Breast epithelium (tissue), 4 donors: ENCODE measurements around the gene NDUFAF2. TPM values are rescaled to one million over a fixed set of nuclear protein-coding genes. Genes with fewer than 3 reads are reported as not detected.

Experiments used
- DNase-seq, 2 donors: peaks; one replicate each; pipeline ENCODE4 v3.0.0-alpha.2; 2019; ENCODE audit warnings: low spot score in 2 of 2
- H3K27ac ChIP-seq, 2 donors: fragments of 200-600 bp; sonication (generic) in 1 of 2; one replicate each; pipeline ENCODE4 v1.5.1; 2016 to 2019; ENCODE audit warnings: mild to moderate bottlenecking in 1 of 2
- H3K27me3 ChIP-seq, 2 donors: fragments of 200-600 bp; sonication (generic) in 1 of 2; one replicate each; pipeline versions ENCODE4 v1.5.1 to v1.6.0; 2017 to 2019; ENCODE audit warnings: control low read depth in 1 of 2, mild to moderate bottlenecking in 1 of 2
- H3K36me3 ChIP-seq: fragments of 200-600 bp; one replicate; pipeline ENCODE4 v1.5.1; 2019
- H3K4me1 ChIP-seq, 2 donors: fragments of 200-600 bp; sonication (generic); one replicate each; pipeline ENCODE4 v1.5.1; 2016 to 2019; ENCODE audit warnings: control low read depth in 1 of 2
- H3K4me3 ChIP-seq, 3 donors: fragments of 200-600 bp; sonication (generic); 1 replicate in 2 of 3; 2 replicates in 1 of 3; pipeline ENCODE4 v1.5.1; 2016 to 2019; ENCODE audit warnings: mild to moderate bottlenecking in 3 of 3, moderate library complexity in 2 of 3
- H3K9me3 ChIP-seq, 2 donors: fragments of 200-600 bp; sonication (generic) in 1 of 2; one replicate each; pipeline ENCODE4 v1.5.1; 2016 to 2019; ENCODE audit warnings: control low read depth in 1 of 2
- CTCF ChIP-seq, 3 donors: fragments of 450-650 bp; IDR thresholded peaks; one replicate each; pipeline ENCODE4 v1.5.1; 2016 to 2017; ENCODE audit warnings: antibody characterized with exemption in 3 of 3, mild to moderate bottlenecking in 3 of 3, moderate library complexity in 3 of 3
- POLR2A ChIP-seq: fragments of 450-650 bp; IDR thresholded peaks from one replicate; pipeline ENCODE4 v1.6.1; 2016; ENCODE audit warnings: antibody characterized with exemption, mild to moderate bottlenecking, moderate library complexity
- POLR2AphosphoS5 ChIP-seq, 3 donors: sonication (generic); formaldehyde crosslinking; IDR thresholded peaks; one replicate each; pipeline ENCODE4 v1.6.1; 2017; ENCODE audit warnings: antibody characterized with exemption in 3 of 3
- intact Hi-C: fragments of 100-400 bp; cut with DNase I; formaldehyde crosslinking; loops from one replicate; pipeline ENCODE4 v1.15.1; 2023; ENCODE audit warnings: low total_unique reads
- total RNA-seq, 3 donors: library from RNA; depleted of rRNA; stranded (reverse); fragments of >200 nt; gene quantifications; one replicate each; pipeline ENCODE4 v1.1.0, GENCODE V29; 2016

The NDUFAF2 gene
- total RNA-seq, 3 donors from 2014 or later = 14.9 to 22.6 (median 19.8) TPM

GRCh38 chr5:60997721-60998120 lies 52.7 kb downstream of the NDUFAF2 start:
- H3K36me3 ChIP-seq = no peaks in the 10 kb centered on the region
- TF ChIP-seq POLR2A (no peak), CTCF (IDR thresholded peaks at IDR 0.05) (no peak), POLR2AphosphoS5 (IDR thresholded peaks at IDR 0.05) (no peak)
- no peak overlapping the region for H3K4me3 ChIP-seq
- H3K4me1 ChIP-seq = no peaks in the 10 kb centered on the region
- no peak for DNase-seq
- H3K27ac ChIP-seq = no peak overlapping the region
- peaks cover 15 to 17% of the 10 kb centered on the region in 2 donors for H3K9me3 ChIP-seq
- no peaks in the 10 kb centered on the region for H3K27me3 ChIP-seq
- intact Hi-C loops = no loop called here

GRCh38 chr5:61000887-61001286 lies 55.9 kb downstream of the NDUFAF2 start:
- intact Hi-C loops = no loop called here
- Histone ChIP-seq H3K27me3 (no peaks in the 10 kb centered on the region), H3K9me3 (no peaks in the 10 kb centered on the region), H3K4me3 (no peak overlapping the region), H3K4me1 (no peaks in the 10 kb centered on the region), H3K36me3 (no peaks in the 10 kb centered on the region), H3K27ac (no peak overlapping the region)
- TF ChIP-seq POLR2AphosphoS5 (IDR thresholded peaks at IDR 0.05) = no peak
- no peak for TF ChIP-seq CTCF (IDR thresholded peaks at IDR 0.05)
- no peak for TF ChIP-seq POLR2A
- no peak for DNase-seq

GRCh38 chr5:61001647-61002046 lies 56.6 kb downstream of the NDUFAF2 start:
- Histone ChIP-seq H3K27ac (no peak overlapping the region), H3K27me3 (no peaks in the 10 kb centered on the region), H3K9me3 (no peaks in the 10 kb centered on the region), H3K36me3 (no peaks in the 10 kb centered on the region), H3K4me1 (no peaks in the 10 kb centered on the region), H3K4me3 (no peak overlapping the region)
- TF ChIP-seq CTCF (IDR thresholded peaks at IDR 0.05) (no peak), POLR2AphosphoS5 (IDR thresholded peaks at IDR 0.05) (no peak), POLR2A (no peak)
- no peak for DNase-seq
- intact Hi-C loops = no loop called here

- TF ChIP-seq CTCF (IDR thresholded peaks at IDR 0.05) (no peak), POLR2A (no peak), POLR2AphosphoS5 (IDR thresholded peaks at IDR 0.05) (no peak)
- Histone ChIP-seq H3K9me3 (no peaks in the 10 kb centered on the region), H3K4me1 (no peaks in the 10 kb centered on the region), H3K27ac (no peak overlapping the region), H3K27me3 (no peaks in the 10 kb centered on the region), H3K4me3 (no peak overlapping the region), H3K36me3 (no peaks in the 10 kb centered on the region)
- intact Hi-C loops = no loop called here
- DNase-seq = no peak
These were observed 57.8 kb downstream of the NDUFAF2 start for GRCh38 chr5:61002611-61003355.

- no peak for TF ChIP-seq CTCF (IDR thresholded peaks at IDR 0.05)
- TF ChIP-seq POLR2AphosphoS5 (IDR thresholded peaks at IDR 0.05) = no peak
- no peak for TF ChIP-seq POLR2A
- Histone ChIP-seq H3K27ac (no peak overlapping the region), H3K4me3 (no peak overlapping the region), H3K27me3 (no peaks in the 10 kb centered on the region), H3K4me1 (no peaks in the 10 kb centered on the region), H3K36me3 (no peaks in the 10 kb centered on the region), H3K9me3 (no peaks in the 10 kb centered on the region)
- DNase-seq = no peak
- intact Hi-C loops = no loop called here
These were observed 59.4 kb downstream of the NDUFAF2 start for GRCh38 chr5:61004448-61004847.
